A673 (cell line): ENCODE data around the gene MAP4. TPM values are rescaled to one million over a fixed set of nuclear protein-coding genes. Genes with fewer than 3 reads are reported as not detected.

ENCODE experiments used
- BruUV-seq: library from RNA; stranded (reverse); fragments of 400-500 nt; replicated peaks from 2 replicates; lab custom pipeline; 2021; lab: Mats Ljungman, UMichigan
- CTCF ChIA-PET: fragments of 300-600 bp; sonication (Branson Sonifier 250); formaldehyde crosslinking; loops from one replicate; lab custom pipeline; 2022; ENCODE audit warnings: antibody characterized with exemption; lab: Charles Lee
- POLR2A ChIA-PET: fragments of 300-600 bp; sonication (Branson Sonifier 250); formaldehyde crosslinking; loops from one replicate; lab custom pipeline; 2022; ENCODE audit warnings: antibody characterized with exemption; ENCODE audit not compliant: low non-redundant PET; lab: Charles Lee
- DNase-seq: peaks from one replicate; pipeline ENCODE4 v3.0.0-alpha.2; 2015; ENCODE audit warnings: low spot score
- H3K27ac ChIP-seq: fragments of 200-600 bp; sonication (generic); 2 replicates; pipeline ENCODE4 v1.5.1; 2016; ENCODE audit warnings: mixed run types, low read depth, mild to moderate bottlenecking, mixed read lengths, antibody characterized with exemption, low read length; ENCODE audit not compliant: poor library complexity, severe bottlenecking
- H3K27me3 ChIP-seq: fragments of 200-600 bp; sonication (generic); replicated peaks from 2 replicates; pipeline ENCODE4 v1.6.1; 2017; ENCODE audit warnings: mixed run types, low read depth, mild to moderate bottlenecking, mixed read lengths, antibody characterized with exemption, low read length; ENCODE audit not compliant: insufficient read depth, poor library complexity
- H3K36me3 ChIP-seq: fragments of 200-600 bp; sonication (generic); 2 replicates; pipeline ENCODE4 v1.6.1; 2016; ENCODE audit warnings: mixed run types, mild to moderate bottlenecking, mixed read lengths, antibody characterized with exemption, low read length; ENCODE audit not compliant: insufficient read depth, poor library complexity, severe bottlenecking
- H3K4me1 ChIP-seq: fragments of 200-600 bp; sonication (generic); 2 replicates; pipeline ENCODE4 v1.6.1; 2017; ENCODE audit warnings: mixed run types, mild to moderate bottlenecking, mixed read lengths, antibody characterized with exemption, low read length; ENCODE audit not compliant: insufficient read depth, poor library complexity, severe bottlenecking
- H3K4me3 ChIP-seq: fragments of 200-600 bp; sonication (generic); 2 replicates; pipeline ENCODE4 v1.5.1; 2016; ENCODE audit warnings: low read depth, mixed run types, mild to moderate bottlenecking, mixed read lengths, low read length; ENCODE audit not compliant: poor library complexity, severe bottlenecking
- H3K9me3 ChIP-seq: fragments of 200-600 bp; sonication (generic); 2 replicates; pipeline ENCODE4 v1.6.1; 2016; ENCODE audit warnings: mixed run types, low read depth, mild to moderate bottlenecking, mixed read lengths, antibody characterized with exemption, low read length; ENCODE audit not compliant: poor library complexity, severe bottlenecking
- EZH2 ChIP-seq: fragments of 200-600 bp; sonication (generic); IDR thresholded peaks from 2 replicates; pipeline ENCODE4 v1.6.1; 2017; ENCODE audit warnings: borderline replicate concordance, low read depth, mild to moderate bottlenecking, mixed read lengths, antibody characterized with exemption, low read length; ENCODE audit not compliant: poor library complexity, severe bottlenecking
- intact Hi-C: fragments of 100-400 bp; cut with micrococcal nuclease; formaldehyde crosslinking; loops from one replicate; pipeline ENCODE4 v1.10.0; 2022; ENCODE audit not compliant: unreplicated experiment
- total RNA-seq: library from RNA; stranded (reverse); gene quantifications from 2 replicates; pipeline ENCODE4 v1.2.3, GENCODE V29; 2021
- TF ChIP-seq, protein P1 (sequence below): fragments of 300-800, 200-600 bp; sonication (generic); conservative IDR thresholded peaks from 2 replicates; pipeline ENCODE4 v1.5.1; 2017; ENCODE audit warnings: low read depth, mild to moderate bottlenecking, antibody characterized with exemption, low read length, moderate library complexity, mixed read lengths

Gene MAP4
- total RNA-seq, 1 experiment from 2014 or later: 105 TPM

GRCh38 chr3:47901280-47901833 is 114.9 kb downstream of the MAP4 start:
- intact Hi-C loops: no loop called here
- Histone ChIP-seq H3K27ac (no peak overlapping the region), H3K4me1 (no peaks in the 10 kb centered on the region), H3K9me3 (no peaks in the 10 kb centered on the region), H3K4me3 (no peak overlapping the region), H3K27me3 (no peaks in the 10 kb centered on the region), H3K36me3 (no peaks in the 10 kb centered on the region)
- ChIA-PET POLR2A (no interaction called here), CTCF (no interaction called here)
- TF ChIP-seq, protein P1, sequence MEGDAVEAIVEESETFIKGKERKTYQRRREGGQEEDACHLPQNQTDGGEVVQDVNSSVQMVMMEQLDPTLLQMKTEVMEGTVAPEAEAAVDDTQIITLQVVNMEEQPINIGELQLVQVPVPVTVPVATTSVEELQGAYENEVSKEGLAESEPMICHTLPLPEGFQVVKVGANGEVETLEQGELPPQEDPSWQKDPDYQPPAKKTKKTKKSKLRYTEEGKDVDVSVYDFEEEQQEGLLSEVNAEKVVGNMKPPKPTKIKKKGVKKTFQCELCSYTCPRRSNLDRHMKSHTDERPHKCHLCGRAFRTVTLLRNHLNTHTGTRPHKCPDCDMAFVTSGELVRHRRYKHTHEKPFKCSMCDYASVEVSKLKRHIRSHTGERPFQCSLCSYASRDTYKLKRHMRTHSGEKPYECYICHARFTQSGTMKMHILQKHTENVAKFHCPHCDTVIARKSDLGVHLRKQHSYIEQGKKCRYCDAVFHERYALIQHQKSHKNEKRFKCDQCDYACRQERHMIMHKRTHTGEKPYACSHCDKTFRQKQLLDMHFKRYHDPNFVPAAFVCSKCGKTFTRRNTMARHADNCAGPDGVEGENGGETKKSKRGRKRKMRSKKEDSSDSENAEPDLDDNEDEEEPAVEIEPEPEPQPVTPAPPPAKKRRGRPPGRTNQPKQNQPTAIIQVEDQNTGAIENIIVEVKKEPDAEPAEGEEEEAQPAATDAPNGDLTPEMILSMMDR: no peak
- no peak for TF ChIP-seq EZH2
- DNase-seq: no peak
- no TSS peak for BruUV-seq

GRCh38 chr3:47899495-47900108 is 116.6 kb downstream of the MAP4 start:
- TF ChIP-seq EZH2: no peak
- TF ChIP-seq, protein P1: no peak
- no peak overlapping the region for H3K4me3 ChIP-seq
- no peaks in the 10 kb centered on the region for H3K4me1 ChIP-seq
- H3K27me3 ChIP-seq: no peaks in the 10 kb centered on the region
- no peak overlapping the region for H3K27ac ChIP-seq
- intact Hi-C loops: no loop called here
- DNase-seq: no peak
- ChIA-PET CTCF (no interaction called here), POLR2A (no interaction called here)
- no peaks in the 10 kb centered on the region for H3K9me3 ChIP-seq
- no TSS peak for BruUV-seq
- no peaks in the 10 kb centered on the region for H3K36me3 ChIP-seq

DNA sequence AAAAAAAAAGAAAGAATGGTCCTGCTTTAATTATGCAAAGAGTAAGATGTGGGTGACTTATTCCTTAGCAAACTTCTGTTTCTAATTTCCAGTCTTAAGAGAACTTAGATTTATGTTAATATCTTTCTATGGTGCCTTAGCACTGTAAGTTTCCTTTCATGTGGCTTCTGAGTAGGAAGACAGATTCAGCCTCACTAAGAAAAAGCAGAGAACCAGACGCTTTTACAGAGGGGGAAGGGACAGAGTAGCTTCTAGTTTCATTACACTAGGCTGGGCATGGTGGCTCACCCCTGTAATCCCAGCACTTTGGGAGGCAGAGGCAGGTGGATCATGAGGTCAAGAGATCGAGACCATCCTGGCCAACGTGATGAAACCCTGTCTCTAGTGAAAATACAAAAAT is 118.3 kb downstream of the MAP4 start:
- no peaks in the 10 kb centered on the region for H3K27me3 ChIP-seq
- no peak for DNase-seq
- no peak overlapping the region for H3K27ac ChIP-seq
- ChIA-PET CTCF (no interaction called here), POLR2A (no interaction called here)
- no peak overlapping the region for H3K4me3 ChIP-seq
- no peaks in the 10 kb centered on the region for H3K36me3 ChIP-seq
- TF ChIP-seq, protein P1: no peak
- TF ChIP-seq EZH2: no peak
- no peaks in the 10 kb centered on the region for H3K9me3 ChIP-seq
- BruUV-seq: no TSS peak
- intact Hi-C loops: no loop called here
- H3K4me1 ChIP-seq: no peaks in the 10 kb centered on the region
